ENCODE measurements around the gene TCF4. TPM values are rescaled to one million over a fixed set of nuclear protein-coding genes. Genes with fewer than 3 reads are reported as not detected.

TCF4 gene
- total RNA-seq, 4 donors from 2014 or later = 58.0 to 84.3 (median 68.1) TPM

- Histone ChIP-seq H3K36me3 (no peaks in the 10 kb centered on the region), H3K4me1 (peaks cover 5 to 18% (median 11%) of the 10 kb centered on the region in 4 donors), H3K27ac (replicated peaks in 1 of 4) (peak overlapping the region in 1 of 4 donors; percentile 3), H3K4me3 (no peak overlapping the region), H3K9me3 (no peaks in the 10 kb centered on the region), H3K27me3 (no peaks in the 10 kb centered on the region)
- no peak for TF ChIP-seq POLR2A (IDR thresholded peaks at IDR 0.05; ENCODE audit: low read depth)
- TF ChIP-seq CTCF (IDR thresholded peaks at IDR 0.05) = no peak
- TF ChIP-seq EP300 (IDR thresholded peaks at IDR 0.05) = no peak
- no peak for TF ChIP-seq POLR2AphosphoS5 (IDR thresholded peaks at IDR 0.05)
- 67% methylated on average over 1 of the region's 1 CpG for WGBS
- DNase-seq (ENCODE audit: extremely low spot score) = no peak
- intact Hi-C loops (cut with DNase I) = no loop called here
Measured at GRCh38 chr18:55452123-55452611, 135.8 kb downstream of the TCF4 start.

GRCh38 chr18:55449412-55450140 is 138.4 kb downstream of the TCF4 start:
- no peaks in the 10 kb centered on the region for H3K36me3 ChIP-seq
- 88% methylated on average over 8 of the region's 8 CpGs for WGBS

GRCh38 chr18:55448420-55448819 is 139.6 kb downstream of the TCF4 start:
- peaks cover 8 to 20% (median 11%) of the 10 kb centered on the region in 4 donors for H3K4me1 ChIP-seq
- no peak for TF ChIP-seq POLR2A (IDR thresholded peaks at IDR 0.05; ENCODE audit: low read depth)
- no peak for TF ChIP-seq POLR2AphosphoS5 (IDR thresholded peaks at IDR 0.05)
- no peak for TF ChIP-seq EP300 (IDR thresholded peaks at IDR 0.05)
- no peak for TF ChIP-seq CTCF (IDR thresholded peaks at IDR 0.05)
- H3K36me3 ChIP-seq = no peaks in the 10 kb centered on the region
- H3K4me3 ChIP-seq = no peak overlapping the region
- no peak overlapping the region for H3K27ac ChIP-seq (replicated peaks in 1 of 4)
- 98% methylated on average over 4 of the region's 4 CpGs for WGBS
- H3K27me3 ChIP-seq = no peaks in the 10 kb centered on the region
- no peaks in the 10 kb centered on the region for H3K9me3 ChIP-seq
- DNase-seq (ENCODE audit: extremely low spot score) = no peak
- intact Hi-C loops (cut with DNase I) = no loop called here

More at GRCh38 chr18:55449412-55450140, 138.4 kb downstream of the TCF4 start:
- Histone ChIP-seq H3K9me3 (no peaks in the 10 kb centered on the region), H3K27ac (replicated peaks in 1 of 4) (no peak overlapping the region), H3K27me3 (no peaks in the 10 kb centered on the region), H3K4me1 (peaks cover 5 to 18% (median 11%) of the 10 kb centered on the region in 4 donors), H3K4me3 (no peak overlapping the region)
- intact Hi-C loops (cut with DNase I) = no loop called here
- no peak for DNase-seq (ENCODE audit: extremely low spot score)
- no peak for TF ChIP-seq POLR2A (IDR thresholded peaks at IDR 0.05; ENCODE audit: low read depth)

GRCh38 chr18:55447672-55448018 is 140.3 kb downstream of the TCF4 start:
- Histone ChIP-seq H3K4me1 (peaks cover 8 to 28% (median 17%) of the 10 kb centered on the region in 4 donors), H3K9me3 (no peaks in the 10 kb centered on the region), H3K36me3 (no peaks in the 10 kb centered on the region), H3K4me3 (no peak overlapping the region), H3K27me3 (no peaks in the 10 kb centered on the region), H3K27ac (replicated peaks in 1 of 4) (no peak overlapping the region)
- TF ChIP-seq POLR2AphosphoS5 (IDR thresholded peaks at IDR 0.05) = no peak
- TF ChIP-seq EP300 (IDR thresholded peaks at IDR 0.05) = no peak
- TF ChIP-seq POLR2A (IDR thresholded peaks at IDR 0.05; ENCODE audit: low read depth) = no peak
- no peak for TF ChIP-seq CTCF (IDR thresholded peaks at IDR 0.05)
- intact Hi-C loops (cut with DNase I) = no loop called here
- 93% methylated on average over 3 of the region's 3 CpGs for WGBS
- DNase-seq (ENCODE audit: extremely low spot score) = no peak

GRCh38 chr18:55446996-55447671 is 140.9 kb downstream of the TCF4 start:
- intact Hi-C loops (cut with DNase I) = no loop called here

More at GRCh38 chr18:55446996-55447671, 140.9 kb downstream of the TCF4 start:
- H3K36me3 ChIP-seq = no peaks in the 10 kb centered on the region
- 88% methylated on average over 5 of the region's 5 CpGs for WGBS
- TF ChIP-seq EP300 (IDR thresholded peaks at IDR 0.05) = no peak
- no peak for TF ChIP-seq POLR2A (IDR thresholded peaks at IDR 0.05; ENCODE audit: low read depth)
- no peak for TF ChIP-seq CTCF (IDR thresholded peaks at IDR 0.05)
- TF ChIP-seq POLR2AphosphoS5 (IDR thresholded peaks at IDR 0.05) = no peak
- no peaks in the 10 kb centered on the region for H3K9me3 ChIP-seq
- DNase-seq (ENCODE audit: extremely low spot score) = no peak
- H3K4me3 ChIP-seq = no peak overlapping the region
- H3K27ac ChIP-seq (replicated peaks in 1 of 4) = no peak overlapping the region
- H3K27me3 ChIP-seq = no peaks in the 10 kb centered on the region
- peaks cover 8 to 26% (median 15%) of the 10 kb centered on the region in 4 donors for H3K4me1 ChIP-seq
